HL-60 (cell line): ENCODE data around the gene COL4A2.

ENCODE experiments used
- DNase-seq, 2 experiments: peaks; one replicate each; pipeline ENCODE4 v3.0.0-alpha.2; 2010 to 2020; ENCODE audit warnings: low read depth in 1 of 2, low spot score in 1 of 2
- H3K27ac ChIP-seq: fragments of 250-450 bp; sonication (Bioruptor Pico); replicated peaks from 2 replicates; pipeline ENCODE4 v1.5.1; 2020; ENCODE audit warnings: mild to moderate bottlenecking, moderate library complexity
- H3K27me3 ChIP-seq: fragments of 250-450 bp; sonication (Bioruptor Pico); 2 replicates; pipeline ENCODE4 v1.5.1; 2021; ENCODE audit warnings: mild to moderate bottlenecking, moderate library complexity; ENCODE audit not compliant: insufficient read depth, poor library complexity, severe bottlenecking
- H3K4me3 ChIP-seq: replicated peaks from 2 replicates; pipeline ENCODE4 v1.5.1; 2011; ENCODE audit warnings: mild to moderate bottlenecking, control low read depth, low read length; ENCODE audit not compliant: insufficient read depth
- CTCF ChIP-seq: IDR thresholded peaks from one replicate; pipeline ENCODE4 v1.5.1; 2011; ENCODE audit warnings: low read length, control low read depth, inconsistent platforms; ENCODE audit not compliant: insufficient read depth
- GABPA ChIP-seq: IDR thresholded peaks from 2 replicates; pipeline ENCODE4 v1.6.1; 2012; ENCODE audit warnings: low read depth
- POLR2AphosphoS5 ChIP-seq: IDR thresholded peaks from 2 replicates; pipeline ENCODE4 v1.6.1; 2012; ENCODE audit warnings: low read depth
- SPI1 ChIP-seq: IDR thresholded peaks from 2 replicates; pipeline ENCODE4 v1.6.1; 2012; ENCODE audit warnings: low read depth, mild to moderate bottlenecking, borderline replicate concordance
- TF ChIP-seq, protein P1 (sequence below): IDR thresholded peaks from 2 replicates; pipeline ENCODE4 v1.6.1; 2012; ENCODE audit warnings: low read depth; ENCODE audit not compliant: insufficient replicate concordance

Gene COL4A2

GRCh38 chr13:110302997-110303396, 4.1 kb upstream of the COL4A2 start:
- Histone ChIP-seq H3K4me3 (no peak overlapping the region), H3K27me3 (peaks cover 84% of the 10 kb centered on the region), H3K27ac (no peak overlapping the region)
- DNase-seq = no peak
- TF ChIP-seq POLR2AphosphoS5 (no peak), SPI1 (no peak), CTCF (no peak), GABPA (no peak)
- TF ChIP-seq, protein P1, sequence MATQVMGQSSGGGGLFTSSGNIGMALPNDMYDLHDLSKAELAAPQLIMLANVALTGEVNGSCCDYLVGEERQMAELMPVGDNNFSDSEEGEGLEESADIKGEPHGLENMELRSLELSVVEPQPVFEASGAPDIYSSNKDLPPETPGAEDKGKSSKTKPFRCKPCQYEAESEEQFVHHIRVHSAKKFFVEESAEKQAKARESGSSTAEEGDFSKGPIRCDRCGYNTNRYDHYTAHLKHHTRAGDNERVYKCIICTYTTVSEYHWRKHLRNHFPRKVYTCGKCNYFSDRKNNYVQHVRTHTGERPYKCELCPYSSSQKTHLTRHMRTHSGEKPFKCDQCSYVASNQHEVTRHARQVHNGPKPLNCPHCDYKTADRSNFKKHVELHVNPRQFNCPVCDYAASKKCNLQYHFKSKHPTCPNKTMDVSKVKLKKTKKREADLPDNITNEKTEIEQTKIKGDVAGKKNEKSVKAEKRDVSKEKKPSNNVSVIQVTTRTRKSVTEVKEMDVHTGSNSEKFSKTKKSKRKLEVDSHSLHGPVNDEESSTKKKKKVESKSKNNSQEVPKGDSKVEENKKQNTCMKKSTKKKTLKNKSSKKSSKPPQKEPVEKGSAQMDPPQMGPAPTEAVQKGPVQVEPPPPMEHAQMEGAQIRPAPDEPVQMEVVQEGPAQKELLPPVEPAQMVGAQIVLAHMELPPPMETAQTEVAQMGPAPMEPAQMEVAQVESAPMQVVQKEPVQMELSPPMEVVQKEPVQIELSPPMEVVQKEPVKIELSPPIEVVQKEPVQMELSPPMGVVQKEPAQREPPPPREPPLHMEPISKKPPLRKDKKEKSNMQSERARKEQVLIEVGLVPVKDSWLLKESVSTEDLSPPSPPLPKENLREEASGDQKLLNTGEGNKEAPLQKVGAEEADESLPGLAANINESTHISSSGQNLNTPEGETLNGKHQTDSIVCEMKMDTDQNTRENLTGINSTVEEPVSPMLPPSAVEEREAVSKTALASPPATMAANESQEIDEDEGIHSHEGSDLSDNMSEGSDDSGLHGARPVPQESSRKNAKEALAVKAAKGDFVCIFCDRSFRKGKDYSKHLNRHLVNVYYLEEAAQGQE = no peak

- no peak for DNase-seq
- Histone ChIP-seq H3K27ac (no peak overlapping the region), H3K4me3 (no peak overlapping the region), H3K27me3 (peaks cover 84% of the 10 kb centered on the region)
- no peak for TF ChIP-seq GABPA
- TF ChIP-seq POLR2AphosphoS5 = no peak
- TF ChIP-seq, protein P1 = no peak
- no peak for TF ChIP-seq SPI1
- no peak for TF ChIP-seq CTCF
Measured at GRCh38 chr13:110303644-110304043, 3.4 kb upstream of the COL4A2 start.

GRCh38 chr13:110304256-110304655, 2.8 kb upstream of the COL4A2 start:
- no peak overlapping the region for H3K4me3 ChIP-seq

More at GRCh38 chr13:110304256-110304655, 2.8 kb upstream of the COL4A2 start:
- TF ChIP-seq GABPA (no peak), CTCF (no peak), POLR2AphosphoS5 (no peak), SPI1 (no peak)
- TF ChIP-seq, protein P1 = no peak
- H3K27ac ChIP-seq = no peak overlapping the region
- no peak for DNase-seq
- peaks cover 84% of the 10 kb centered on the region for H3K27me3 ChIP-seq
